C1 segment of cervical spinal cord (tissue), 14 donors: ENCODE results near the gene TREH.

Experiments used
- DNase-seq, 14 donors: peaks; one replicate each; lab custom pipeline; 2025; lab: John Stamatoyannopoulos, UW

Gene TREH

GRCh38 chr11:118629761-118630661 is 49.4 kb downstream of the TREH start:
- DNase-seq = no peak

- DNase-seq = no peak
These were observed 50.4 kb downstream of the TREH start for GRCh38 chr11:118628861-118629549.

GRCh38 chr11:118628432-118628831 is 51.0 kb downstream of the TREH start:
- DNase-seq = peak in 7 of 14 donors; percentile 27 to 95 (median 37)

GRCh38 chr11:118628031-118628430 is 51.4 kb downstream of the TREH start:
- DNase-seq = no peak

GRCh38 chr11:118627566-118627965 is 51.9 kb downstream of the TREH start:
- DNase-seq = peak in 1 of 14 donors; percentile 56

GRCh38 chr11:118625976-118626375 is 53.5 kb downstream of the TREH start:
- DNase-seq = peak in 2 of 14 donors; percentile 9 to 27

- peak in 6 of 14 donors; percentile 21 to 81 (median 37) for DNase-seq
These were observed 54.3 kb downstream of the TREH start for GRCh38 chr11:118625036-118625690.

GRCh38 chr11:118623269-118623655 is 56.2 kb downstream of the TREH start:
- peak in 1 of 14 donors; percentile 49 for DNase-seq

GRCh38 chr11:118622376-118623268 is 56.8 kb downstream of the TREH start:
- peak in 8 of 14 donors; percentile 31 to 84 (median 46) for DNase-seq

- peak in 1 of 14 donors; percentile 51 for DNase-seq
These were observed 57.6 kb downstream of the TREH start for GRCh38 chr11:118621784-118622375.

GRCh38 chr11:118621071-118621783 is 58.2 kb downstream of the TREH start:
- DNase-seq = peak in 13 of 14 donors; percentile 64 to 91 (median 78)

- no peak for DNase-seq
These were observed 58.9 kb downstream of the TREH start for GRCh38 chr11:118620529-118621070.

GRCh38 chr11:118619444-118620197 is 59.8 kb downstream of the TREH start:
- DNase-seq = peak in 4 of 14 donors; percentile 28 to 67 (median 46)

GRCh38 chr11:118618991-118619375 is 60.5 kb downstream of the TREH start:
- DNase-seq = peak in 2 of 14 donors; percentile 43 to 54

- DNase-seq = peak in 11 of 14 donors; percentile 31 to 84 (median 68)
These were observed 61.1 kb downstream of the TREH start for GRCh38 chr11:118618115-118618990.

GRCh38 chr11:118615976-118616371 is 63.5 kb downstream of the TREH start:
- DNase-seq = no peak

- DNase-seq = no peak
These were observed 64.0 kb downstream of the TREH start for GRCh38 chr11:118615282-118615975.
